ENCODE data around the gene DUSP3. TPM values are rescaled to one million over a fixed set of nuclear protein-coding genes. Genes with fewer than 3 reads are reported as not detected.

The DUSP3 gene
- total RNA-seq = 10 to 100 TPM; 28.4 to 88.1 (median 39.8) TPM

GRCh38 chr17:43778337-43779144 lies at the start of gene DUSP3:
TSS of gene DUSP3 (minus strand) at chr17:43778977. CDS start at chr17:43778924, 53 bp downstream.
- H3K4me1 ChIP-seq = peaks cover 0 to 6% of the 10 kb centered on the region in 2 donors

GRCh38 chr17:43827596-43827995 lies 48.8 kb upstream of the DUSP3 start:
- H3K4me1 ChIP-seq = peaks cover 0 to 3% of the 10 kb centered on the region in 2 donors
- no peaks in the 10 kb centered on the region for H3K9me3 ChIP-seq
- no peak for DNase-seq
- intact Hi-C loops (cut with DNase I; ENCODE audit: low total_unique reads) = no loop called here
- H3K27ac ChIP-seq = no peak overlapping the region
- H3K36me3 ChIP-seq = no peaks in the 10 kb centered on the region
- TF ChIP-seq CTCF (IDR thresholded peaks at IDR 0.05) (no peak), POLR2A (IDR thresholded peaks at IDR 0.05) (no peak)
- H3K4me3 ChIP-seq = no peak overlapping the region
- H3K27me3 ChIP-seq = no peaks in the 10 kb centered on the region

More at GRCh38 chr17:43778337-43779144, at the start of gene DUSP3:
- TF ChIP-seq CTCF (IDR thresholded peaks at IDR 0.05) (peak in 2 of 4 experiments; percentile 15 to 29), POLR2A (IDR thresholded peaks at IDR 0.05) (peak; percentile 95)
- Histone ChIP-seq H3K4me3 (peak within 1 kb of the TSS; percentile 75 to 95), H3K27ac (peak within 1 kb of the TSS; percentile 98 to 100), H3K9me3 (no peaks in the 10 kb centered on the region), H3K36me3 (no peaks in the 10 kb centered on the region), H3K27me3 (no peaks in the 10 kb centered on the region)
- intact Hi-C loops (cut with DNase I; ENCODE audit: low total_unique reads) = no loop called here
- peak; percentile 96 for DNase-seq

- Histone ChIP-seq H3K4me1 (no peaks in the 10 kb centered on the region), H3K27ac (no peak overlapping the region), H3K9me3 (no peaks in the 10 kb centered on the region), H3K36me3 (no peaks in the 10 kb centered on the region), H3K4me3 (no peak overlapping the region), H3K27me3 (no peaks in the 10 kb centered on the region)
- no peak for TF ChIP-seq POLR2A (IDR thresholded peaks at IDR 0.05)
- no peak for TF ChIP-seq CTCF (IDR thresholded peaks at IDR 0.05)
- intact Hi-C loops (cut with DNase I; ENCODE audit: low total_unique reads) = no loop called here
- no peak for DNase-seq
These were observed 47.4 kb upstream of the DUSP3 start for GRCh38 chr17:43826206-43826605.

GRCh38 chr17:43825567-43825966 lies 46.8 kb upstream of the DUSP3 start:
- TF ChIP-seq POLR2A (IDR thresholded peaks at IDR 0.05) = no peak
- no peak for TF ChIP-seq CTCF (IDR thresholded peaks at IDR 0.05)
- no peak overlapping the region for H3K27ac ChIP-seq
- H3K4me1 ChIP-seq = no peaks in the 10 kb centered on the region
- intact Hi-C loops (cut with DNase I; ENCODE audit: low total_unique reads) = no loop called here
- DNase-seq = no peak
- no peaks in the 10 kb centered on the region for H3K9me3 ChIP-seq
- H3K27me3 ChIP-seq = no peaks in the 10 kb centered on the region
- no peak overlapping the region for H3K4me3 ChIP-seq
- no peaks in the 10 kb centered on the region for H3K36me3 ChIP-seq

- H3K27ac ChIP-seq = peak overlapping the region; percentile 20 to 37
- no peak overlapping the region for H3K4me3 ChIP-seq
- H3K27me3 ChIP-seq = no peaks in the 10 kb centered on the region
- peak in 1 of 2 donors; percentile 34 for DNase-seq
- intact Hi-C loops (cut with DNase I; ENCODE audit: low total_unique reads) = no loop called here
- TF ChIP-seq CTCF (IDR thresholded peaks at IDR 0.05) (no peak), POLR2A (IDR thresholded peaks at IDR 0.05) (no peak)
- no peaks in the 10 kb centered on the region for H3K36me3 ChIP-seq
- no peaks in the 10 kb centered on the region for H3K9me3 ChIP-seq
- no peaks in the 10 kb centered on the region for H3K4me1 ChIP-seq
These were observed 44.7 kb upstream of the DUSP3 start for GRCh38 chr17:43823350-43824084.

Data from uterus (tissue), 4 donors.